CD4-positive, alpha-beta T cell treated with Interleukin-17A for 4 hours (primary cell): ENCODE data around the gene TRAPPC3.

Experiments
- DNase-seq: peaks from one replicate; pipeline ENCODE4 v3.0.0-alpha.2; 2020; ENCODE audit warnings: mixed read lengths

The TRAPPC3 gene

DNA sequence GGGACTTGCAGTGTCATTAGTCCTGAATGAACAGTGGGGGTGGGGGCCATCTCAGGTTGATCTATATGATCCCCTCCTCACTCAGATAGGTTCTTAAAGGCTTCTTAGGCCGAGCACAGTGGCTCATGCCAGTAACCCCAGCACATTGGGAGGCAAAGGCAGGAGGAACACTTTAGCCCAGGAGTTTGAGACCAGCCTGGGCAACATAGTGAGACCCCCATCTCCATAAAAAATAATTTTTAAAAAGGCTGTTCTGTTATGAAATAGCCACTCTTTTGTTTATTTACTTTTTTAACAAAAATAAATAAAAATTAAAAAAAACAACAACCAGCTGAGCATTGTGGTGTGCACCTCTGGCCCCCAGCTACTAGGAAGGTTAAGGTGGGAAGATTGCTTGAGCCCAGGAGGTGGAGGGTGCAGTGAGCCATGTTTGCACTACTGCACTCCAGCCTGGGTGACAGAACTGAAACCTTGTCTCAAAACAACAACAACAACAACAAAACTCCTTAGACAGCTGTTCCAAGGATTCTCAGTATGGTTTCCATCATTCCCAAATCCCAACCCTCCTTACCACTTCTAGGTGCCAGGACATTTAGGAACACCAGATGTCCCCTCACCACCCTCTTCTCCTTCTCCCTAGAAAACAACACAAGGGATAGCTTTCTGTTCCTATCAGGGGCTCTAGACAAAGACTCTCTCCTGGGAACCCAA, 2.0 kb upstream of the TRAPPC3 start:
- no peak for DNase-seq

DNA sequence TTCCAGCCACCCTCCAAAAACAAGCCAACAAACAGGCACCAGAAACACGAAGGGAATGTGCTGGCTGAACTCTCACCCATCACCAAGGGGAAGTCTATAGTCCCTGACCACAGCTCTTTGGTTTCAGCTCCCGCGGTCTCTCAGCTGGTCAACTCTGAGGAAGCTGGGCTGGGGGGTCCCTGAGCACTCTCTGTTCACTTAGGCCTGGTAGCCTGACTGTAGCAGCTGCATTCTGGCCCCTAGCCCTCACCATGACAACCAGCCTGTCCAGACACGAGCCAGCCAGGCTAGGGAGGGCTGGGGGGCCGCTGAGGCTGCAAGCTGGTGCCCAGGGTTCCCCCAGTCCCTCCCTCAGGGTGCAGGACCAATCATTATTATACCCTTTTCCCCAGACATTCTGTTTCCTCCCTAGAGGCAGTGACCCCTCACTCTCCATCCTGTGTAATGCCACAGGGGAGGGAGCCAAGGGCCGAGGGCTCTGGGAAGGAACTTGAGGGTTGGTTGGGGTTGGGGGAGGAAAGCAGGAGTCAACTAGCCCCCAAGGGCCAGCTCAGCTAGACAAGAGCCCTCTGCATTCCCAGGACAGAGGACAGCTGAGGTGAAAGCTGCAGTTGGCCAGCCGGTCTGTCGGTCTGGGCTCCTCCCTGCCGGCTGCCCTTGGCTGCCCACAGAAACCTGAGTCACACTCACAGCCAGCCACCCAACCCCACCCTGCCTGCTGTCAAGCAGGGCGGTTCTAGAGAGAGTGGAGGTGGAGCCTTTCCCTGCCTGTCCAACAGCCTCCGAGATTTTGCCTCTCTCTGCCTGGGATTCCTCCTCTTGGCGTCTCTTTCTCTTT, 1.2 kb upstream of the TRAPPC3 start:
- DNase-seq = peak; percentile 81

- no peak for DNase-seq
Measured at GRCh38 chr1:36149973-36150295, 648 bp upstream of the TRAPPC3 start.

GRCh38 chr1:36148821-36149236, 457 bp downstream of the TRAPPC3 start:
- DNase-seq = no peak

GRCh38 chr1:36144413-36144812, 4.9 kb downstream of the TRAPPC3 start:
- no peak for DNase-seq

- no peak for DNase-seq
Measured at GRCh38 chr1:36143424-36143823, 5.9 kb downstream of the TRAPPC3 start.

- DNase-seq = no peak
Measured at GRCh38 chr1:36142121-36142520, 7.2 kb downstream of the TRAPPC3 start.

DNA sequence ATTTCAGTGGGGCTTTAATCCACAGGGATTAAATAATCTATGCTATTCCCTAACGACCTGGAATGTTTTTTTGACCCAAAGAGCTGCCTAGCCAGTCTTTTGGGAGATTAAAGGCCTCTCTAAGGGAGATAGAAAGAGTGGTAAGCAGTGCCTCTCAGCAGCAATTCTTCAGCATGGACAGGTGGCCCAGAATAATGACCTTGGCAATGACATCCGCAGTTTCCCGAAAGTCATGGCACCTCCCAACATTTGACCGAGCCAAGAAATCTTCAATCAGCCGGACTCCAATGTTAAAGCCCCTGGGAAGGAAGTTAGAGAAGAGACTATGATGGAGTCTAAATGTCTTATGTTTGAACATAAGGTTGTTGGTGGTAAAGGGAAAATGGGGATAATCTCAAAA, 9.8 kb downstream of the TRAPPC3 start:
- no peak for DNase-seq

- DNase-seq = no peak
Measured at GRCh38 chr1:36137776-36138175, 11.5 kb downstream of the TRAPPC3 start.

- DNase-seq = no peak
Measured at GRCh38 chr1:36137226-36137625, 12.1 kb downstream of the TRAPPC3 start.

- DNase-seq = no peak
Measured at GRCh38 chr1:36136535-36136934, 12.8 kb downstream of the TRAPPC3 start.

- no peak for DNase-seq
Measured at GRCh38 chr1:36135796-36136195, 13.5 kb downstream of the TRAPPC3 start.

GRCh38 chr1:36135330-36135667, 14.0 kb downstream of the TRAPPC3 start:
- no peak for DNase-seq

DNA sequence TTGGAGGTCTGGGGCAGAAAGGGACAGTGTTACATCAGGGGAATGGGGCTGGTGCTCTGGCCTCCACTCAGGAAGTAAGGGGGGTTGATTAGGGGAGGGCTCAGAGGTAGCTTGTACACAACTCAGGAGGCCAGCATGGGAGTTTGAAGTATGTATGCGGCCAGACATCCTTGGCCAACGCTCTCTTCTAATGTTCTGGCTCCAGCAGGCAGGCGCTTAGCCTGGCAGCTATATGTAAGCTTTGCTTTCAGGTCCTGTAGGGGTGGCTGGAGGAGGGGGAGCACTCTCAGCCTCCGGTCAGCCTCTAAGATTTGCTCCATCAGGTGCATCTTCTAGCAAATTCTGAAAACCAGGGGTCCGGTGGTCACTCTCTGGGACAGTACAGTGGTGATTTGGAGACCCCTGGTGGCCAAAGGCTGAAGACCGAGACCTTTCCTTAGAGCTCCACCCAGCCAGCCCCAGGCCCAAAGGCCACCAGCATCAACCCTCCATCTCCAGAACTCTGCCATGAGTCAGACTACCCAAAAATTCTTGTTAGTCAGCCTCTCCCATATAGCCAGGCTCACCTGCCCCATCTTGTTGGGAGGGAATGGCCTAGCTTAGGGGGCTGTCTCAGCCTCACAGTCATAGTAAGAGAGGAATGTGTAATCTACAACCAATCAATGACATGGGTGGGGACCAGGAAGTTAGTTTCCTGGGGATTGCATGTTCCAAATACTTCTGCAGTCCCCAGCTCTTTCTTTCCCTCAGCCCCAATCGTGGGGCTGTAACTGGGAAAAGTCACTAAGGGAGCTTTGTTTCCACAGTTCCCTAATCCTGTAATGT, 14.6 kb downstream of the TRAPPC3 start:
- peak; percentile 59 for DNase-seq

- no peak for DNase-seq
Measured at GRCh38 chr1:36134031-36134430, 15.3 kb downstream of the TRAPPC3 start.

DNA sequence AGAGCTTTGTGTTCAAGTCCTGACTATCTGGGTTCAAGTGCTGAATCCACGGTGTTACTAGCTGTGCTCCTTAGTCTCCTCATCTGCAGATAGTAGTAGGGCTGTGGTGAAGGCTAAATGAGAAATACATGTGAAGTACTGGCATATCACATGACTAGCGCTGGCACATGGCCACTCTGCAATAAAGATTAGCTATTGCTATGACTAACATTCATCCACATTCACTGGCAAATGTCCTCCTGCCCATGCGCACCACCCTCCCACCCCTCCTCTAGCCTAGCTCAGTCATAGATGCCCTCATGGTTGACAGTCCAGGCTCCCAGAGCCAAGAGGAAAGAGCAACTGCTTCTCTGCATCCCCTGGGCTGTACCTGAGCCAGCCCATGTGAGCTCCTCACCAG, 15.8 kb downstream of the TRAPPC3 start:
- no peak for DNase-seq

GRCh38 chr1:36132029-36132428, 17.3 kb downstream of the TRAPPC3 start:
- no peak for DNase-seq

- no peak for DNase-seq
Measured at GRCh38 chr1:36128905-36129206, 20.4 kb downstream of the TRAPPC3 start.

- DNase-seq = no peak
Measured at GRCh38 chr1:36128126-36128904, 21.0 kb downstream of the TRAPPC3 start.

GRCh38 chr1:36126797-36127500, 22.3 kb downstream of the TRAPPC3 start:
- no peak for DNase-seq

GRCh38 chr1:36126005-36126716, 23.1 kb downstream of the TRAPPC3 start:
- no peak for DNase-seq
